Epithelial cell of prostate (primary cell): ENCODE results near the gene OTOA.
"Not testable (repeated sequence)": the region's sequence is repeated elsewhere in the genome, so short reads cannot be mapped to it uniquely, and the experiment has no call there.

Experiments
- DNase-seq: peaks from one replicate; pipeline ENCODE4 v3.0.0-alpha.2; 2011; ENCODE audit warnings: low read depth, low spot score
- H3K27ac ChIP-seq: fragments of 450-650 bp; 2 replicates; pipeline ENCODE4 v1.5.1; 2017; ENCODE audit warnings: mild to moderate bottlenecking

OTOA gene

DNA sequence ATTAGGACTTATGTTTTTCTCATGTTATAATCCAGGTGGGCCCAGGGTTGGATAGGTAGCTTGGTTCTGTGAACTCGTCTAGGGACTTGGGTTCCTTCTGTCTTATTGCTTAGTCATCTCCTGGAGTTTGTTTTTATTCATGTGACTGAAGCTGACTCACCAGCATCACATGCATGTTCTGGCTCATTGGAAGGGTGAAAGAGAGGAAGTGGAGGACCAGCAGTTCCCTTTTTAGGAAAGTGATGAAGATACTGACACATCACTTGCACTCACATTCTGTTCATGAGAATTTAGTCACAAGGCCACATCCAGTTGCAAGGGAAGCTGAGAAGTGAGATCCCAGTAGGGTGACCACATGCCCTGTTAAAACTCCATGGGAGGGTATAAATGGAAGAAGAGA is 126.7 kb downstream of the OTOA start:
- not testable (repeated sequence) for DNase-seq, H3K27ac ChIP-seq

GRCh38 chr16:21793310-21793709 is 129.5 kb downstream of the OTOA start:
- not testable (repeated sequence) for H3K27ac ChIP-seq, DNase-seq

- H3K27ac ChIP-seq, DNase-seq: not testable (repeated sequence)
These were observed 134.8 kb downstream of the OTOA start for GRCh38 chr16:21798601-21799000.

- H3K27ac ChIP-seq, DNase-seq: not testable (repeated sequence)
These were observed 138.0 kb downstream of the OTOA start for GRCh38 chr16:21801538-21802374.

GRCh38 chr16:21802375-21802663 is 138.6 kb downstream of the OTOA start:
- not testable (repeated sequence) for DNase-seq, H3K27ac ChIP-seq
